ENCODE results near the gene SNX18. TPM values are rescaled to one million over a fixed set of nuclear protein-coding genes. Genes with fewer than 3 reads are reported as not detected.

SNX18 gene
- total and polyA plus RNA-seq, 2 experiments from 2014 or later: 4.7 to 33.0 TPM

- H3K27ac ChIP-seq (ENCODE audit: low read depth): no peak overlapping the region
- no peak overlapping the region for H3K4me3 ChIP-seq
- Mint-ChIP-seq H3K4me1 (no peaks in the 10 kb centered on the region; the same call in 2 of the 3 replicates), H3K27me3 (ENCODE audit: insufficient read depth, low read depth, poor library complexity) (no peaks in the 10 kb centered on the region), H3K4me3 (no peak overlapping the region), H3K9me3 (peaks cover 11% of the 10 kb centered on the region; the same call in 1 of the 3 replicates), H3K27ac (no peak overlapping the region), H3K36me3 (ENCODE audit: low read depth) (peaks cover 3% of the 10 kb centered on the region; the same call in 1 of the 3 replicates)
- H3K9me2 ChIP-seq (ENCODE audit: insufficient read depth): no peaks in the 10 kb centered on the region; the same call in 1 of the 2 replicates
- no peaks in the 10 kb centered on the region for H3K36me3 ChIP-seq (ENCODE audit: insufficient read depth)
- H3K27me3 ChIP-seq (ENCODE audit: insufficient read depth): no peaks in the 10 kb centered on the region
- TF ChIP-seq CTCF (conservative IDR thresholded peaks at IDR 0.05; ENCODE audit: low read depth in 2 of 2) (no peak), ZNF331 (CRISPR knock-in tag; IDR thresholded peaks at IDR 0.05; ENCODE audit: low read depth) (no peak), EZH2 (IDR thresholded peaks at IDR 0.05; ENCODE audit: low read depth, unreplicated experiment) (no peak), REST (IDR thresholded peaks at IDR 0.05; ENCODE audit: unreplicated experiment) (no peak), ETS1 (IDR thresholded peaks at IDR 0.05) (no peak), ZNF114 (CRISPR knock-in tag; IDR thresholded peaks at IDR 0.05) (no peak), POLR2AphosphoS5 (IDR thresholded peaks at IDR 0.05; ENCODE audit: low read depth) (no peak), CREB1 (CRISPR knock-in tag; IDR thresholded peaks at IDR 0.05; ENCODE audit: low read depth) (no peak), JUNB (IDR thresholded peaks at IDR 0.05; ENCODE audit: unreplicated experiment) (no peak), ZNF462 (CRISPR knock-in tag; IDR thresholded peaks at IDR 0.05) (no peak), EZH2phosphoT487 (IDR thresholded peaks at IDR 0.05; ENCODE audit: unreplicated experiment) (no peak), NANOG (IDR thresholded peaks at IDR 0.05; ENCODE audit: borderline replicate concordance) (no peak)
- DNase-seq (ENCODE audit: low spot score) (no peak), ATAC-seq (no peak)
- H3K4me1 ChIP-seq (ENCODE audit: insufficient read depth): no peaks in the 10 kb centered on the region
- no peaks in the 10 kb centered on the region for H3K79me2 ChIP-seq (replicated peaks; ENCODE audit: insufficient read depth)
- H4K20me1 ChIP-seq (replicated peaks; ENCODE audit: insufficient read depth): no peaks in the 10 kb centered on the region
- no peak overlapping the region for H2AFZ ChIP-seq
- no peaks in the 10 kb centered on the region for H3F3A ChIP-seq (replicated peaks; ENCODE audit: low read depth)
- no peak overlapping the region for H3K4me2 ChIP-seq
These were observed 45.7 kb downstream of the SNX18 start for GRCh38 chr5:54563083-54563761.

Data from GM23338 (cell line).